Prostate gland (tissue), 2 donors: ENCODE results near the gene TARS1. TPM values are rescaled to one million over a fixed set of nuclear protein-coding genes. Genes with fewer than 3 reads are reported as not detected.

Experiments used
- DNase-seq: peaks from one replicate; pipeline ENCODE4 v3.0.0-alpha.2; 2019; ENCODE audit warnings: low spot score
- H3K27ac ChIP-seq, 2 donors: fragments of 200-600 bp; sonication (generic); 2 replicates each; pipeline ENCODE4 v1.5.1; 2017 to 2019
- H3K27me3 ChIP-seq: fragments of 200-600 bp; sonication (generic); replicated peaks from 2 replicates; pipeline ENCODE4 v1.5.1; 2019; ENCODE audit not compliant: insufficient read depth
- H3K36me3 ChIP-seq, 2 donors: fragments of 200-600 bp; sonication (generic); 1 replicate in 1 of 2; 2 replicates in 1 of 2; pipeline versions ENCODE4 v1.5.1 to v1.8.1; 2017 to 2019
- H3K4me1 ChIP-seq: fragments of 200-600 bp; sonication (generic); replicated peaks from 2 replicates; pipeline ENCODE4 v1.5.1; 2019
- H3K4me3 ChIP-seq, 2 donors: fragments of 200-600 bp; sonication (generic); 2 replicates each; pipeline ENCODE4 v1.5.1; 2017 to 2019
- H3K9me3 ChIP-seq: fragments of 200-600 bp; sonication (generic); 2 replicates; pipeline ENCODE4 v1.5.1; 2017
- POLR2A ChIP-seq: fragments of 450-650 bp; IDR thresholded peaks from one replicate; pipeline ENCODE4 v1.6.1; 2016; ENCODE audit warnings: antibody characterized with exemption, mild to moderate bottlenecking
- POLR2AphosphoS5 ChIP-seq: sonication (generic); formaldehyde crosslinking; IDR thresholded peaks from one replicate; pipeline ENCODE4 v1.6.1; 2017; ENCODE audit warnings: antibody characterized with exemption
- WGBS: methylation state at CpG from one replicate; pipeline ENCODE4 v1.1.5; 2018; 5-methylcytosine and 5-hydroxymethylcytosine counted together
- intact Hi-C: fragments of 100-400 bp; cut with DNase I; formaldehyde crosslinking; loops from one replicate; pipeline ENCODE4 v1.14.2; 2022
- total RNA-seq, 2 donors: library from RNA; depleted of rRNA; stranded (reverse); fragments of >200 nt; gene quantifications; one replicate each; pipeline ENCODE4 v1.1.0, GENCODE V29; 2016
- TF ChIP-seq, protein P1 (sequence below), 4 experiments: fragments of 200-600 bp in 2 of 4; fragments of 450-650 bp in 2 of 4; sonication (generic) in 2 of 4; IDR thresholded peaks; 1 replicate in 3 of 4; 2 replicates in 1 of 4; pipeline ENCODE4 v1.5.1; 2016 to 2019; ENCODE audit warnings: antibody characterized with exemption in 4 of 4, mild to moderate bottlenecking in 2 of 4, moderate library complexity in 2 of 4

Gene TARS1
- total RNA-seq, 2 donors from 2014 or later = 27.4 to 65.9 TPM

DNA sequence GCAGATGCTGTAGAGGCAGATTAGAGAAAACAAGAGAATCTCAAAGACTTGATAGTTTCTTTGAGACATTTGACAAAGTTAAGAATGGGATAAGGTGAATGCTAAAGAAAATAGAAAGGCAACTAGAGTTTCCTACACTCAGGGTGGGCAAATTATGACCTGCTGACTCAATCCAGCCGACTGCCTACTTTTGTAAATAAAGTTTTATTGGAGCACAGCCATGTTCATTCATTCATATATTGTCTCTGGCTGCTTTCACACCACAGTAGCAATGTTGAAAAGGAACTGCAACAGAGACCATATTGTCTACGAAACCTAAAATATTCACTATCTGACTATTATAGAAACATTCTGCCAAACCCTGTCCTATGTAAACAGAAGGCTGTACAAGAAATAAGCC lies 37.6 kb upstream of the TARS1 start:
- H3K4me3 ChIP-seq = no peak overlapping the region
- no peaks in the 10 kb centered on the region for H3K27me3 ChIP-seq
- H3K36me3 ChIP-seq = no peaks in the 10 kb centered on the region
- intact Hi-C loops = no loop called here
- no peak overlapping the region for H3K27ac ChIP-seq
- WGBS = 26% methylated on average over 2 of the region's 2 CpGs
- H3K9me3 ChIP-seq = no peaks in the 10 kb centered on the region
- TF ChIP-seq POLR2A (no peak), POLR2AphosphoS5 (no peak)
- TF ChIP-seq, protein P1, sequence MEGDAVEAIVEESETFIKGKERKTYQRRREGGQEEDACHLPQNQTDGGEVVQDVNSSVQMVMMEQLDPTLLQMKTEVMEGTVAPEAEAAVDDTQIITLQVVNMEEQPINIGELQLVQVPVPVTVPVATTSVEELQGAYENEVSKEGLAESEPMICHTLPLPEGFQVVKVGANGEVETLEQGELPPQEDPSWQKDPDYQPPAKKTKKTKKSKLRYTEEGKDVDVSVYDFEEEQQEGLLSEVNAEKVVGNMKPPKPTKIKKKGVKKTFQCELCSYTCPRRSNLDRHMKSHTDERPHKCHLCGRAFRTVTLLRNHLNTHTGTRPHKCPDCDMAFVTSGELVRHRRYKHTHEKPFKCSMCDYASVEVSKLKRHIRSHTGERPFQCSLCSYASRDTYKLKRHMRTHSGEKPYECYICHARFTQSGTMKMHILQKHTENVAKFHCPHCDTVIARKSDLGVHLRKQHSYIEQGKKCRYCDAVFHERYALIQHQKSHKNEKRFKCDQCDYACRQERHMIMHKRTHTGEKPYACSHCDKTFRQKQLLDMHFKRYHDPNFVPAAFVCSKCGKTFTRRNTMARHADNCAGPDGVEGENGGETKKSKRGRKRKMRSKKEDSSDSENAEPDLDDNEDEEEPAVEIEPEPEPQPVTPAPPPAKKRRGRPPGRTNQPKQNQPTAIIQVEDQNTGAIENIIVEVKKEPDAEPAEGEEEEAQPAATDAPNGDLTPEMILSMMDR (IDR thresholded peaks at IDR 0.05) = no peak
- H3K4me1 ChIP-seq = no peaks in the 10 kb centered on the region
- DNase-seq = no peak

DNA sequence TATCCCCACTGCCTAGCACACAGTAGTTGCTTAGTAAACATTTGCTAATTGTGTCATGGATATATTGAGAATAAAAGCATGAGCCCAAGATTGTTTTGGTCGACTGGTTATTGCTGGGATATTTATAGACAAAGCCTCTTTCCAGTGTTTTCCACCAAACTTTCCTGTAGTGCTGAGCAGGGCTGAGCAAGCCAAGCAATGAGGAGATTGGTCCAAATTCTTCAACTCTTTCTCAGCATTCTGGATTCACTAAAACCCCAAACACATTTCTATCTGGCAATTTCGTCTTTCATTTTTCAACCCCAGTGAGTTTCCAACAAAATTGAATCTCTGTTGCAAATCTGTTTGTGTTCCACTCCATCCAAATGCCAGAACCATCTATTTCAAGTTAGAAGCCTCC lies 31.9 kb upstream of the TARS1 start:
- Histone ChIP-seq H3K36me3 (no peaks in the 10 kb centered on the region), H3K4me1 (no peaks in the 10 kb centered on the region), H3K27me3 (no peaks in the 10 kb centered on the region), H3K9me3 (no peaks in the 10 kb centered on the region), H3K4me3 (no peak overlapping the region), H3K27ac (no peak overlapping the region)
- 60% methylated on average over 2 of the region's 2 CpGs for WGBS
- no peak for DNase-seq
- intact Hi-C loops = no loop called here
- TF ChIP-seq, protein P1 (IDR thresholded peaks at IDR 0.05) = no peak
- TF ChIP-seq POLR2A (no peak), POLR2AphosphoS5 (no peak)

DNA sequence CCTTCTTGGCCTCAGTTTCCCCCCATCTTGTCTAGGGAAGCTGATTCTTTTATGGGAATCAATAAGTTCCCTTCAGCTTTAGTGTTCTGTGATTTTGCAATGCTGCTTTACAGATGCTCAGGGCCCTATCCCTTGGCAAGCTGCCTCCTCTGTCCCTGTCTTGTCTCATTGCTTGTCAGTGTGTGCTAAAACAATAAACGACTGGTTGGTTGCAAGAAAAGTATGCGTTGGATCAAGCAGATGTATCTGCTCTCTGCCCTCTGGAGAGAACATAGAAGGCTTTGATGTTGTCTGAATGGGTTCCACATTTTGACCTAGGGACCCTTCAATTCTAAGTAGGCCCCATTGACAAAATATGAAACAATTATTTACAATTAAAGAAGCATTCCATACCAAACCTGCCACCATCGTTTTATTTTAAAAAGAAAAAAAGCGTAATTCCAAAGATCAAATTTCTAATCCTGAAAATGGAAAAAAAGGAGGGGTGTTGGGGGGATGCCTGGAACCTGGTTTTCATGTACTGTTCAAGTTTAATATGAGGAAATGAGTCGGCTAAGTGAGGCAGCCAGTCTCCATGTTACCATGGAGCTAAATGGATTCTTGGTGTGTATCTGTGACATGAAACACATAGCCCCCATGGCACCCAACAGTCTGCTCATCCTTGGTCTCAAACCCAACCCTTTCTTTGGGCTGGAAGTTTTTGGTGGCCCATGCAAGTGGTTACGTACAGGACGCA lies 31.2 kb upstream of the TARS1 start:
- intact Hi-C loops = no loop called here
- H3K4me3 ChIP-seq = no peak overlapping the region
- H3K27ac ChIP-seq = no peak overlapping the region
- TF ChIP-seq, protein P1 (IDR thresholded peaks at IDR 0.05) = no peak
- TF ChIP-seq POLR2AphosphoS5 (no peak), POLR2A (no peak)
- H3K9me3 ChIP-seq = no peaks in the 10 kb centered on the region
- WGBS = 61% methylated on average over 7 of the region's 7 CpGs
- H3K4me1 ChIP-seq = no peaks in the 10 kb centered on the region
- H3K36me3 ChIP-seq = no peaks in the 10 kb centered on the region
- H3K27me3 ChIP-seq = no peaks in the 10 kb centered on the region
- DNase-seq = no peak

DNA sequence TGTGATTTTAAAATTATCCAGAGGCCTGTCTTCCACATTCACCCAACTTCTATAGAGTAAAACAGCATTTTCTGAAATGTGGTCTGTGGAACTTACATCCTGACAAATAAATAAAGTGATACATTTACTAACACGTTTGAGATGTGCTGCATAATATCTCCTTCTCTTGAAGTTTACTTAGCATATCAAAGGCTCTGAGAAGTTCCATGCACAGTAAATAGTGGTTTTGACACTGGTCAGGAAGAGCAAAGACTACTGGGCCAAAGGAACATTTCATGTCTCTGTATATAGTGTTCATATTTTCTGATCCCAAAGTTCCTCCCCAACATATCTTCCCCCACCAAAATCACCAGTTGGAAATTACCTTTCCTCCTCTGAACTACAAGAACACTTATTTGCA lies 30.5 kb upstream of the TARS1 start:
- H3K4me3 ChIP-seq = no peak overlapping the region
- no peak for DNase-seq
- no peaks in the 10 kb centered on the region for H3K27me3 ChIP-seq
- TF ChIP-seq, protein P1 (IDR thresholded peaks at IDR 0.05) = no peak
- no peak for TF ChIP-seq POLR2A
- TF ChIP-seq POLR2AphosphoS5 = no peak
- H3K4me1 ChIP-seq = no peaks in the 10 kb centered on the region
- H3K27ac ChIP-seq = no peak overlapping the region
- 42% methylated on average over 1 of the region's 1 CpG for WGBS
- H3K9me3 ChIP-seq = no peaks in the 10 kb centered on the region
- intact Hi-C loops = no loop called here
- no peaks in the 10 kb centered on the region for H3K36me3 ChIP-seq

DNA sequence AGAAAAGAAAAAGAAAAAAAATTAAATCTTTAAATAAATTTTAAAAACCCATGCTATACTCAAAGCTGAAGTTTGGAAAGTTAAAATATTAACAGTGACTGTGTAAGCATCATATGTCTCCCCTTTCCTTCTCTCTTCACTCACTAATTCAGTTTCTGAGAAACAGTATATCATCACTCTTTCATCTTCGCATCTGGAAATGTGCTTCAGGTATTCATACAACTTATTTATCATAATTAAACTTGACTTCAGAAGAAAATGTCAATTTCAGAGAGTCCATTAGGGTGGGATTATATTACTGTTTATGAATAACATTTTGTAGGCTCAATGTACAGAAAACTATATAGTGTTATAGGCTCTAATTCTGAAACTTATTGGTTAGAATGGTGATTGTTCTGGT lies 29.3 kb upstream of the TARS1 start:
- H3K4me3 ChIP-seq = no peak overlapping the region
- H3K36me3 ChIP-seq = no peaks in the 10 kb centered on the region
- 93% methylated on average over 1 of the region's 1 CpG for WGBS
- H3K27me3 ChIP-seq = no peaks in the 10 kb centered on the region
- TF ChIP-seq POLR2A (no peak), POLR2AphosphoS5 (no peak)
- TF ChIP-seq, protein P1 (IDR thresholded peaks at IDR 0.05) = no peak
- no peak overlapping the region for H3K27ac ChIP-seq
- DNase-seq = no peak
- no peaks in the 10 kb centered on the region for H3K4me1 ChIP-seq
- no peaks in the 10 kb centered on the region for H3K9me3 ChIP-seq
- intact Hi-C loops = no loop called here
